ENCODE results near the gene RAB27A.
"Not testable (repeated sequence)": the region's sequence is repeated elsewhere in the genome, so short reads cannot be mapped to it uniquely, and the experiment has no call there.

Gene RAB27A

GRCh38 chr15:55250392-55250791 is 39.2 kb downstream of the RAB27A start:
- peak; percentile 32 for DNase-seq (ENCODE audit: low read depth)

GRCh38 chr15:55249885-55250284 is 39.7 kb downstream of the RAB27A start:
- not testable (repeated sequence) for DNase-seq (ENCODE audit: low read depth)

- no peak for DNase-seq (ENCODE audit: low read depth)
Measured at GRCh38 chr15:55248895-55249294, 40.7 kb downstream of the RAB27A start.

GRCh38 chr15:55247766-55248427 is 41.7 kb downstream of the RAB27A start:
- DNase-seq (ENCODE audit: low read depth) = no peak

- no peak for DNase-seq (ENCODE audit: low read depth)
Measured at GRCh38 chr15:55247311-55247710, 42.3 kb downstream of the RAB27A start.

GRCh38 chr15:55246567-55246966 is 43.0 kb downstream of the RAB27A start:
- no peak for DNase-seq (ENCODE audit: low read depth)

GRCh38 chr15:55245059-55245458 is 44.6 kb downstream of the RAB27A start:
- DNase-seq (ENCODE audit: low read depth) = no peak

GRCh38 chr15:55241891-55242290 is 47.7 kb downstream of the RAB27A start:
- peak; percentile 50 for DNase-seq (ENCODE audit: low read depth)

GRCh38 chr15:55241186-55241585 is 48.4 kb downstream of the RAB27A start:
- DNase-seq (ENCODE audit: low read depth) = no peak

- no peak for DNase-seq (ENCODE audit: low read depth)
Measured at GRCh38 chr15:55240125-55240760, 49.4 kb downstream of the RAB27A start.

- DNase-seq (ENCODE audit: low read depth) = no peak
Measured at GRCh38 chr15:55239440-55240124, 50.0 kb downstream of the RAB27A start.

GRCh38 chr15:55238877-55239276 is 50.7 kb downstream of the RAB27A start:
- DNase-seq (ENCODE audit: low read depth) = no peak

- DNase-seq (ENCODE audit: low read depth) = no peak
Measured at GRCh38 chr15:55237219-55238130, 52.1 kb downstream of the RAB27A start.

- DNase-seq (ENCODE audit: low read depth) = no peak
Measured at GRCh38 chr15:55235546-55236036, 54.0 kb downstream of the RAB27A start.

GRCh38 chr15:55234800-55235104 is 54.9 kb downstream of the RAB27A start:
- no peak for DNase-seq (ENCODE audit: low read depth)

GRCh38 chr15:55234104-55234799 is 55.4 kb downstream of the RAB27A start:
- no peak for DNase-seq (ENCODE audit: low read depth)

- no peak for DNase-seq (ENCODE audit: low read depth)
Measured at GRCh38 chr15:55231455-55231854, 58.2 kb downstream of the RAB27A start.

GRCh38 chr15:55230953-55231352 is 58.7 kb downstream of the RAB27A start:
- no peak for DNase-seq (ENCODE audit: low read depth)

GRCh38 chr15:55230051-55230670 is 59.5 kb downstream of the RAB27A start:
- peak; percentile 16 for DNase-seq (ENCODE audit: low read depth)

GRCh38 chr15:55226127-55226526 is 63.5 kb downstream of the RAB27A start:
- no peak for DNase-seq (ENCODE audit: low read depth)

- DNase-seq (ENCODE audit: low read depth) = no peak
Measured at GRCh38 chr15:55224892-55225291, 64.7 kb downstream of the RAB27A start.

Measured in ELR (cell line).